ENCODE measurements around the gene EFCAB14. TPM values are rescaled to one million over a fixed set of nuclear protein-coding genes. Genes with fewer than 3 reads are reported as not detected.

The EFCAB14 gene
- total RNA-seq, 2 experiments from 2014 or later, result 29.9 to 38.3 TPM

- TF ChIP-seq CTCF (conservative IDR thresholded peaks at IDR 0.05; ENCODE audit: low read length) (no peak), EZH2phosphoT487 (IDR thresholded peaks at IDR 0.05; ENCODE audit: borderline replicate concordance, low read depth, low read length) (no peak)
- Histone ChIP-seq H3K27ac (ENCODE audit: low read depth, low read length, poor library complexity, severe bottlenecking) (no peak overlapping the region), H3K9me2 (ENCODE audit: insufficient read depth, low read length) (no peaks in the 10 kb centered on the region), H4K20me1 (ENCODE audit: insufficient read depth, low read length) (no peaks in the 10 kb centered on the region), H3K36me3 (ENCODE audit: insufficient read depth, low read length) (peaks cover 100% of the 10 kb centered on the region), H3K79me2 (ENCODE audit: insufficient read depth, low read depth, low read length) (no peaks in the 10 kb centered on the region), H3K4me3 (ENCODE audit: low read depth, low read length, poor library complexity, severe bottlenecking) (no peak overlapping the region), H3K4me2 (ENCODE audit: low read length) (no peak overlapping the region), H2AFZ (ENCODE audit: low read length) (no peak overlapping the region), H3K4me1 (ENCODE audit: insufficient read depth, low read length, poor library complexity, severe bottlenecking) (no peaks in the 10 kb centered on the region), H3K9me3 (ENCODE audit: low read length) (no peaks in the 10 kb centered on the region)
- CTCF ChIA-PET (ENCODE audit: unreplicated experiment), result no interaction called here
- POLR2A ChIA-PET, result interaction anchor here (0.6 kb wide), 1 partner anchor 32 kb away, joined by 5 read pairs; no protein-coding TSS in a partner anchor
- no TSS peak for BruUV-seq (replicated peaks)
- intact Hi-C loops (cut with micrococcal nuclease; ENCODE audit: unreplicated experiment), result no loop called here
- no peak for DNase-seq (ENCODE audit: low spot score)
Measured at GRCh38 chr1:46684670-46685069, 34.2 kb downstream of the EFCAB14 start.

GRCh38 chr1:46682064-46682463 is 36.9 kb downstream of the EFCAB14 start:
- H3K4me2 ChIP-seq (ENCODE audit: low read length), result no peak overlapping the region
- TF ChIP-seq EZH2phosphoT487 (IDR thresholded peaks at IDR 0.05; ENCODE audit: borderline replicate concordance, low read depth, low read length) (no peak), CTCF (conservative IDR thresholded peaks at IDR 0.05; ENCODE audit: low read length) (no peak)
- CTCF ChIA-PET (ENCODE audit: unreplicated experiment), result no interaction called here
- intact Hi-C loops (cut with micrococcal nuclease; ENCODE audit: unreplicated experiment), result no loop called here
- H3K9me2 ChIP-seq (ENCODE audit: insufficient read depth, low read length), result no peaks in the 10 kb centered on the region
- no TSS peak for BruUV-seq (replicated peaks)
- H3K27ac ChIP-seq (ENCODE audit: low read depth, low read length, poor library complexity, severe bottlenecking), result no peak overlapping the region
- no peaks in the 10 kb centered on the region for H4K20me1 ChIP-seq (ENCODE audit: insufficient read depth, low read length)
- no peaks in the 10 kb centered on the region for H3K4me1 ChIP-seq (ENCODE audit: insufficient read depth, low read length, poor library complexity, severe bottlenecking)
- peaks cover 95% of the 10 kb centered on the region for H3K36me3 ChIP-seq (ENCODE audit: insufficient read depth, low read length)
- no peak for DNase-seq (ENCODE audit: low spot score)
- no peaks in the 10 kb centered on the region for H3K9me3 ChIP-seq (ENCODE audit: low read length)
- H2AFZ ChIP-seq (ENCODE audit: low read length), result no peak overlapping the region
- POLR2A ChIA-PET, result interaction anchor here (0.9 kb wide), 1 partner anchor 10 kb away, joined by 4 read pairs; no protein-coding TSS in a partner anchor
- no peaks in the 10 kb centered on the region for H3K79me2 ChIP-seq (ENCODE audit: insufficient read depth, low read depth, low read length)
- no peak overlapping the region for H3K4me3 ChIP-seq (ENCODE audit: low read depth, low read length, poor library complexity, severe bottlenecking)

- intact Hi-C loops (cut with micrococcal nuclease; ENCODE audit: unreplicated experiment), result no loop called here
- POLR2A ChIA-PET, result interaction anchor here (0.9 kb wide), 2 partner anchors 9 to 27 kb away, joined by 4 read pairs; no protein-coding TSS in a partner anchor
- no peaks in the 10 kb centered on the region for H3K4me1 ChIP-seq (ENCODE audit: insufficient read depth, low read length, poor library complexity, severe bottlenecking)
- DNase-seq (ENCODE audit: low spot score), result no peak
- no peak overlapping the region for H2AFZ ChIP-seq (ENCODE audit: low read length)
- CTCF ChIA-PET (ENCODE audit: unreplicated experiment), result no interaction called here
- H3K4me2 ChIP-seq (ENCODE audit: low read length), result no peak overlapping the region
- H3K27ac ChIP-seq (ENCODE audit: low read depth, low read length, poor library complexity, severe bottlenecking), result no peak overlapping the region
- H3K9me2 ChIP-seq (ENCODE audit: insufficient read depth, low read length), result no peaks in the 10 kb centered on the region
- no peaks in the 10 kb centered on the region for H4K20me1 ChIP-seq (ENCODE audit: insufficient read depth, low read length)
- no peaks in the 10 kb centered on the region for H3K79me2 ChIP-seq (ENCODE audit: insufficient read depth, low read depth, low read length)
- peaks cover 95% of the 10 kb centered on the region for H3K36me3 ChIP-seq (ENCODE audit: insufficient read depth, low read length)
- no peaks in the 10 kb centered on the region for H3K9me3 ChIP-seq (ENCODE audit: low read length)
- TF ChIP-seq EZH2phosphoT487 (IDR thresholded peaks at IDR 0.05; ENCODE audit: borderline replicate concordance, low read depth, low read length) (no peak), CTCF (conservative IDR thresholded peaks at IDR 0.05; ENCODE audit: low read length) (no peak)
- no TSS peak for BruUV-seq (replicated peaks)
- H3K4me3 ChIP-seq (ENCODE audit: low read depth, low read length, poor library complexity, severe bottlenecking), result no peak overlapping the region
Measured at GRCh38 chr1:46681333-46682034, 37.4 kb downstream of the EFCAB14 start.
